Activated T-cell treated with anti-CD3 and anti-CD28 coated beads for 48 hours (primary cell): ENCODE measurements around the gene SLC6A17.
A peak's percentile ranks its signal among the peaks of the same experiment; 100 is the strongest.

Source experiments
- DNase-seq: peaks from one replicate; pipeline ENCODE4 v3.0.0-alpha.2; 2020; ENCODE audit warnings: low read depth

Gene SLC6A17

DNA sequence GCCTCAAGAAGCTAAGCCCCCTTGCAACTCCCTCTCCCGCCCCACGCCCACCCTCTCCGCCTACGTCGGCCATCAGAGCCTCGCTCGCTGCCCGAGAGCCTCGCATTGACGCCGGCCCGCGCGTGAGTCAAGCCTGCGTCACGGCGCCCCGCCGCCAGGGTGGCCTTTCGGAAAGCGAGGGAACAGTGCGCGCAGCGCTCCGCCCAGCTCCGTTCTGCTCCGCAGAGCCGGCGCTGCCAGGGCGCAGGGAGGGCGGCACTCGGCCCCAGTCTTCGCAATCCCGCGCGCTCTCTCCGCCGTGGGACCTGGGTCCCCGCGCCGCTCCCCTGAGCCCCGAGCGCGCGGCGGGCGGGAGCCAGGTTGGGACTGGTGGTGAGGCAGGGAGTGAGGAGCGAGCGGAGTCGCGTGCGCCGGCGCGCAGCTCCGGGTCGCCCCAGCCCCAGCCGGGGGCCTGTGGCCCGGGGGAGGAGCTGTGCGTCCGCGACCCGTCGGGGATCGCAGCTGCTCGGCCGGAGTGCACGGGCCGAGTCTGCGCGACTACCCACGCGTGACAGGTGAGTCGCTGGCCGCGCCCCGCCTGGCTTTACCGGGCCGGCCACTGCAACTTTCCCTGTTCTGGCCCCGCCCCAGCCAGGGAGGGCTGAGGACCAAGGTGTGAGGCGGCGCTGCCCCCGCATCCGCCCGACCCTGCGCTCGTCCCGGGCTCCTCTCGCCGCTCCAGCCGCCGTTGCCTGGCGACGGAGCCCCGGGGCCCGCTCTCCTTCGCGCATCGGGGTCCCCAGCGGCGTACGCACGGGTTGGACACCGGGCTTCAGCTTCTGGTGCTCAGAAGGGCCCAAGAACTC lies at the start of gene SLC6A17:
TSS of gene SLC6A17 (plus strand) at position 165 of the 845 bp plus-strand sequence. CDS start 16,436 bp downstream, outside the sequence.
- peak; percentile 67 for DNase-seq

DNA sequence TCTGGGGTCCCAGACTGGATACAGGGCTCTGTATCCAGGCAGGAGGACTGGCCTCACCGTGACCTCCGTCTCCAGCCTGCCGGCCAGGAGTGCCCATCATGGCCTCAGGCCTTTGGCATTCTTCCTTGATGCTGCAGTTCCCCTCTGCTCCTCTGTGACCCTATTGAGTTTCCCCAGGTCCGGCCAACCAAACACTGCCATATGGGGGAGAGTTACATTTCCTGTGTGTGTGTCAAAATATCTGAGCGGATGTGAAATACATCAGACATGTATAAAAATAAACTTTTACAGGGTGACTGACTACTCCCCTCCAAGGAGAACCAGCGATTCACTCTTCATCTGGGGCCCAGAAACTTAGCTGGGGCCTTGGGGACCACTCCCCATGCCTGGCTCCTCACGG lies 48.2 kb upstream of the SLC6A17 start:
- DNase-seq = no peak

DNA sequence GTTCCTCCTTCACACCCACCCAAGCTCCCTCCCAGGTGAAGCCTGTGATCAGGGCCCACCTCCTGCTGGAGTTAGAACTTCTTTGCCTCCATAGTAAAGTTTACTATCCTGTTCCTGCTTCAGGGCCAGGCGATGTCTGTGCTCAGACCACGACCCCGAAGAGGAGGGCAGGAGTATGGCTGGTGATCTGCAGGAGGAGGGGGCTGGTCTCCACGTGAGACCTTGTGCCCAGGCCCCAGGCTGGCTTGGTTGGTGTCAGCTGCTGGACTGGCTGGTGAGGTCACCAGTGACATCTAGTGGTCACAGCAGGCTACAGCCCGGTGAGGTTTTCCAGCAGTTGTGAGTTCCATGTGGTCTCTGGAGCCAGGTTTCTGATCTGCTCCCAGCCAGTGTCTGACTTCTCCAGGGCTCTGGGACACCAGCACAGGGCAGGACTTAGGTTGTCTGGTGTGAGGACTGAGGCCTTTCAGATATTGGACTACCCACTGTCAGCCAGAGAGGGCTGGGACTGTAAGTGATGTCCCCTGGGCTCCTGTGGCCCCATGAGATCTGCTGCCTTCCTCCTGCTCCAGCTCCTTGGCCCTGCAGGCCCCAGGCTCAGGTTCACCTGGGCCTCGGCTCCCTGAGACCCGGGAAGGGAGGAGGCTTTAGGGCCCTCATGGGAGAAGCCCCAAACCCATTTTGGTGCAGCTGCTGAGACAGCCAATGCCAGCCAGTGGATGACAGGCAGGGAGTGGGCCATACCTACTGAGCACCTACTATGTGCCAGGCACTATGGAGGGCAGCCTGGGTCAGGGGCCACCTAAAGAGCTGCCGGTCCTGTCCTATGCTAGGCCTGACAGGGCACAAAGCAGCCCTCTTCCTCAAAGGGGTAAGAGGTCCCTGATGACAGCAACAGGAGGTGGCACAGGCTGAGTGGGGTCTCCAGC lies 44.0 kb upstream of the SLC6A17 start:
- DNase-seq = peak; percentile 48

DNA sequence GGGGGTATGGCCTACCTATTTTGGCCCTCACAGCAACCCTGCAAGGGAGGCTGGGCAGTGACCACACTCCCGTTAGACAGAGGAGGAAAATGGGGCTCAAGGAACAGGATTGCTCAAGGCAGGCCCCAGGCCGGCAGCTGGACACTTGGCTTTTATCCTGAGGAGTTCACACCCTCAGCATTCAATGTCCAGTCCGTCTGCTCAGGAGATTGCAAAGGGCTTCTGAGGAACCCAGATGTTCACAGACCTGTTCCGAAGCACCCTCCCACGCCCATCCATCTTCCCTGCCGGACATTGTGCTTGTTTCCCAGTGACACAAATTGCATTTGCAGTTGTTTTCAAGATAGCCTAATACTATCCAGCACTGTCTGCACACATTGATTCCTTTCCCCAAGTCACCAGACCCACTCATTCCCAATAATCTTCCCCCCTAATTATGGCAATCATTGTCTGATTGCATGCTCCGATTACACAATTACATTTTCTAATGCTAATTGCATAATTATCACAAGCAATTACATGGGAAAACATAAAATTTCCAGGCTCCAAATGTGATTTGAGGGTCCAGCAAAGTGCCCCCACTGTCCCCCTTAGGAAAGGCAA lies 42.3 kb upstream of the SLC6A17 start:
- no peak for DNase-seq

DNA sequence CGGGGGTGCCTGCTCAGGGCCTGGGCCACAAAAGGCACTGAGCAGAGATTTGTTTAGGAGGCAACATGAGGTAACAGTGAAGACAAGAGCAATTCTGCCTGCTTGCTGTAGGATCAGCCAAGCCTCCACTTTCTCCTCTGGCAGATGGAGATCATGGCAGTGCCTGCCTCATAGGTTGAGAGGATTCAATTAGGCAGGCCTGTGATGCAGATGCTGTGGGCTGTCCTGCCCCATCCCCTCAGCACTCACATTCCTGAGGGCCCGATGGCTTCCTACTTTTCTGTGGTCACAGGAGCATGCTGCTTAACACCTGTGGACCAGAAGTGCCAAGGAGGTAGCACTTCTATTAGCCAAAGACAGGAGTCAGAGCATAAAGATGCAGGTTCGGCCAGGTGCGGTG lies 39.2 kb upstream of the SLC6A17 start:
- DNase-seq = no peak

DNA sequence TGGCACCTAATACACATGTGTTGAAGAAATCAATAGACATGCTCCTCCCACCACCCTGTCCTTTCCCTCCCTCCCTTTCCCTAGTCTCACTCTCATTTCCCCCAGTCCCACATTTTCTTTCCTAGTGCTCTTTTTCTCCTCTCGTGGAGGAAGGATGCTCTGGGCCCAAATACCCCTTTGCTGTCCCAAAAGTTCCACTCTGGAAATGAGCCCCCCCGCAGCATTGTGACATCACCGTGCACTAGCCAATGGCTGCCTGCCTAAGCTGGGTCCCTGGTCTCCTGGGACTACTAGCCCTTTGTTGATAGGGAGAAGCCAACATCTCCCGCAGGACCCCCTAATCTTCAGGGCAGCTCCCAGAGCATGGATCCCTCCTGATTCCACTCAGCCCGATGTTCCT lies 38.2 kb upstream of the SLC6A17 start, which contains the start of gene UBL4B:
TSS of gene UBL4B (plus strand) at position 301 of the 400 bp plus-strand sequence. CDS start at position 393, 92 bp downstream.
- DNase-seq = no peak

DNA sequence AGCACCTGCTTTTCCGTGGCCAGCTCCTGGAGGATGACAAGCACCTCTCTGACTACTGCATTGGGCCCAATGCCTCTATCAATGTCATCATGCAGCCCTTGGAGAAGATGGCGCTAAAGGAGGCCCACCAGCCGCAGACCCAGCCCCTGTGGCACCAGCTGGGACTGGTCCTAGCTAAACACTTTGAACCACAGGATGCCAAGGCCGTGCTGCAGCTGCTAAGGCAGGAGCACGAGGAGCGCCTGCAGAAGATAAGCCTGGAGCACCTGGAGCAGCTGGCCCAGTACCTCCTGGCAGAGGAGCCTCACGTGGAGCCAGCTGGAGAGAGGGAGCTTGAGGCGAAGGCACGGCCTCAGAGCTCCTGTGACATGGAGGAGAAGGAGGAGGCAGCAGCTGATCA lies 37.6 kb upstream of the SLC6A17 start:
- DNase-seq = no peak

DNA sequence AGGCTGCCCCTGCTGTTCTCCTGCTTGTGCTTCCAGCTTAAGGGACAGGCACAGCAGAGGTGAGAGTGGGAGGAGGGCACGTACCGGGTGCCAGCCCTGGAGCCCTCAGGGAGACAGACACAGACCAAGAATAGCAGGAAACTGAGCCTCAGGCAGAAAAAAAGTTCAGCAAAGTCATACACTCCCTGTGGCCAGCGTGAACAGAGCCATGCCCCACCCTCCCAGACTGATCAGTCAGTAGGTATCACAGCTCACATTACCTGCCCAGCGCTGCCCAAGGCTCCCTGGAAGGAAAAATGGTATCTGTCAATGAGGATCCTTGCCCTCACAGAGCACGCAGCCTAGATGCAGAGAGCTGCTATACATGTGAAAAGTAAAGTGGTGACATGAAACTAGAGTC lies 36.7 kb upstream of the SLC6A17 start:
- DNase-seq = no peak

DNA sequence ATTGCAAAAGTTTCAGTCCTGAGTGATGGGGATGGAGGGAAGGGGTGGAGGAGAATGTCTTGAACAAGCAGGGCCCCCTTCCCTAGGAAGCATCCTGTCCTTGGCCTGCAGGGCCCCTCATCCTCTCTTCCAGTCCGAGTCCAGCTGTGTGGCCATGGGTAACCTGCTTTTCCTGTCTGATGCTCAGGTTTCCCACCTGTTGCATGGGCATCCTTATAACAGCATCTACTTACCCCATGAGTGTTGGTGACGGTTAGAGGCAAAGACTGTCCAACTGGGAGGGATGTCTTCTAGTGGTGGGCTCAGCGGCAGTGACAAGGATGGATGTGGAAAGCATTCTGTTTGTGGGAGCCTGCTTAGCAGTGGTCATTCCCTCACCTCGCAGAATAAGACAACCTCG lies 36.1 kb upstream of the SLC6A17 start:
- DNase-seq = no peak

DNA sequence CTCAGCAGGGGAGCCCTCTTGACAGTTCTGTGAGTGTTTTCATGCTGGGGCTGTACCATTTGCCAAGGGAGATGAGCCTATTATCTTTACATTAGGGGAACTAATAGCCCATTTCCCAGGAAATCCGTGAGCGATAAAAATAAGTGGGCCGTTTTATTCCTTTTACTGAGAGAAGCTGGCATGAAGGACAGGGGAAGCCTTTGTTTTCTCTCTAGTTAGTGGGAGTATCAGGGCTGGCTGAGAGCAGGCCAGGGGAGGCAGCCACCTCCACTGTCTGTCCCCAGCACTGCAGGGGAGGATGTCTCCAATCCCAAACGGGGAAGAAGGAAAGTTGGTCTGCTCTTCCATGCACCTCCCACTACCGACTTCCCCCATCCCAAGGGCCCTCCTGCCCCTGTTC lies 35.5 kb upstream of the SLC6A17 start:
- no peak for DNase-seq

DNA sequence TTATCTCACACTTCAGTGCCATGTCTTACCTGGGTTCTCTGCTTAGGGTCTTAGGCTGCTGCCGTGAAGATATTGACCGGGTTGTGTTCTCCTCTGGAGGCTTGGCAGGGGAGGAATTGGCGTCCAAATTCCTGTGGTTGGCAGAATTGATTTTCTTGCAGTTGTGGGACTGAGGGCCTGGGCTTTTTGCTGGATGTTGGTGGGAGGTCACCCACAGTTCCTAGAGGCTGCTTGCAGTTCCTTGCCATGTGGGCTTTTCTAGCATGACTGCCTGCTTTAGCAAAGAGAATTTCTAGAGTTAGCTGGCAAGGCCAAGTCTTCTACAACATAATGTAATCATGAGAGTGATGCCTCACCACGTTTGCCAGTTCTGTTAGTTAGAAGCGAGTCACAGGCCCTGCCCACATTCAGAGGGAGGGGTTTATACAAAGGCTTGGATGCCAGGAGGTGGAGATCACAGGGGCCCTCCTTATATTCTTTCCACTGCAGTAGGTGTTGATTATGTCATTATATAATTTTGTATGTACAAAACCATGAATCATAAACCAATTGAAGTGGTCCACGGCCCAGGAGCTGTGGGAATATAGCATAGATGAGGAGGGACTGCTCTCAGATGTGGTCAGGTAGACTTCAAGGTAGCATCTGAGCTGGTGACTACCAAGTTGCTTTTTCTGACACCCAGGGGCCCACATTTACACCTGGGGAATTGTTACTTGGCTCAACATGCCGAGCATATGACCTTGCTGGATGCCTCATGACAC lies 31.5 kb upstream of the SLC6A17 start:
- peak; percentile 16 for DNase-seq

DNA sequence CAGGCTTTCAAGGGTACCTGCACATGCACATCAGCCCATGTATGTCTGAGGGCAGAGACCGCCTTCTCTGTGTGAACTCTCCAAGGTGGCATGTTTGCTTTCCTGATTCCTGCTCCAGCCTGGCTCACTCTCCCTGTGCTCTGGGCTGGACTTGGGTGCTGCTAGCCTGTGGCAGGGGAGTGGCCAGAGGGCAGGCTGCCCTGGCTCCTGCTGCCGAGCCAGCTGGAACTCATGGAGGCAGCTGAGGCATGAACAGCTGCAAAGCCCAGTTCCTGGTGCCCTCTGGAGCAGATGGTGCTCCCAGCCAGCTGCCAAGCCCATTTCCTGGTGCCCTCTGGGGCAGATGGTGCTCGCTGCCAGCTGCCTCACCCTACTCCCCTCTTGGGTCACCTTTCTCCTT lies 30.5 kb upstream of the SLC6A17 start:
- no peak for DNase-seq

DNA sequence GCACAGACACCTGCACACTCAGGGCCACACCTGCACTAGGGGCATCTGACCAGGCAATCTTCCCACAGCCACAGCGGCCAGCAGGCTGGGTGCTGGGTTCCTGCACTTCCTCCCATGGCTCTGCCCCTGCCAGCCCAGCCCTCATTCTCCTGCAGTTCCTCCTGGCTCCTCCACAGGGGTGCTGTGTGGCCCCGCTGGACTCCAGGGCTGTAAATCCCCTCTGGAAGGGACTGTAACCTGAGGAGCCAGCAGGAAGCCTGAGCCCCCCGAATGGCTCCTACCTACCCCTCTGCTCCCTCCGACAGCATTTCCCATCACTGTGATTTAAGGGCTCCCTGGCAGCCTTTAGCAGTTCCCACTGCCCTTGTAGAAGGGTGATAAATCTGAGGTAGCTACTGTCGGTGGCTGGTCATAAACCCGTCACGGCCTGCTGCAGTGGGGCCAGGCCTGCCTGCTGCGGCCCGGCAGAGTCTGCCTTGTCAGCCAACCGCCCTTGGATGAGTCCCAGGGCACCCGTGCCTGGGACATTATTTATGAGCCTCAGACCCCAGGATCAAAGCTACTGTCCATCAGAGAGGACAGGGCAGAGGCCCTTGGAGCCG lies 29.2 kb upstream of the SLC6A17 start:
- DNase-seq = no peak

DNA sequence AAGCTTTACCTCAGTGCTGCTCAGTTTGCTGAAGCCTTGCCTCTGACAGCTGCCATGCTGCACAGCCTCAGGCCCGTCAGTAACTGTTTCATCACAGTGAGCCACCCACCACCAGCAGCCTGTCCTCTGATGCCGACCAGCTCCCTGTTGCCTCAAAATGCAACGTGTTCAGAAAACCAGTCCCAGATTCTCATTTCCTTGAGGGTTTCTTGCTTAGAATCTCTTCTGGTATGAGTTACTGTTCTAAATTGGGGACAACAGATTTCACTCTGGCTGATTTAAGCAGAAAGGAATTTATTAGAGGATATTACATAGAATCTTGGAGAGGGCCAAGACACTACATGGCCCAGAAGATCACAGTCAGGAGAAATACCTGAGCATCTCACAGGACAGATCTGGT lies 27.1 kb upstream of the SLC6A17 start:
- DNase-seq = no peak

DNA sequence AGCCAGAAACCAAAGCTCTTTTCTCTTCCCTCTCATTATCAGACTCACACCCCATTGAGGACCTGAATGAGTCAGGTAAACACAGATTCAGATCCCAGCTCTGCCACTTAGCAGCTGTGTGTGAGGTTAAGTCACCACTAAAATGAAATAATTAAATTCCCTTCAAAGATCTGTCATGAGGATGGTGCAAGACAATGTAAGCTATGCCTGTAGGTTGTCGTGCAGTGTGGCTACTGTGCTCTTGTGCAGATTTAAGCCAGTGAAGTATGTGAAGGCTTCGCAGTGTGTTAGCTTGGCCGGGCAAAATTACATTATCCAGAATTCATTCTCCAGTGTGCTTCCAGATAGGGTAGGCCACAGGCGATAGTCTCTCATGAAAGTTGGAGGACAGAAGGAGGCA lies 24.5 kb upstream of the SLC6A17 start:
- no peak for DNase-seq

DNA sequence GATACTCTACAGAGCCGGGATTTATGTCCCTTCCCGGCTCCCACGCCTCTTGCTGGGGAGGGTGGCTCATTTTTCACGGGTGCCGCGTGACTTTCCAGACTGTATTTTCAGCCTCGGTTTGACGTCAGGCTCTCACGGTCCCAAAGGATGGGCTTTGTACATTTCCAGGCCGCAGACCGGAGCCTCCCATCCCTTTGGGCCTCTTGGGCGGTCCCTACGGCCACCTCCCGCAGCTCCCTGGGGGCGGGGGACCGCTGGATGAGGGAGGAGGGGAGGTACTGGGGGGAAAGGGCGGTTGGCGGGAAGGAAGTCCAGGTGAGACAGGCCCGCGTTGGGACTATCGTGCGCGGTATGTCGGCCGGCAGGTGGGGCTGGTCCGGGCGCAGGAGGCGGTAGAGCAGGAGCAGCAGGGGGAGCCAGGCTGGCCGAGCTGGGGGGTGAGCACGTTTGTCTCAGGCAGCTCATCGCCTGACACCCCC lies 20.1 kb upstream of the SLC6A17 start:
- no peak for DNase-seq

DNA sequence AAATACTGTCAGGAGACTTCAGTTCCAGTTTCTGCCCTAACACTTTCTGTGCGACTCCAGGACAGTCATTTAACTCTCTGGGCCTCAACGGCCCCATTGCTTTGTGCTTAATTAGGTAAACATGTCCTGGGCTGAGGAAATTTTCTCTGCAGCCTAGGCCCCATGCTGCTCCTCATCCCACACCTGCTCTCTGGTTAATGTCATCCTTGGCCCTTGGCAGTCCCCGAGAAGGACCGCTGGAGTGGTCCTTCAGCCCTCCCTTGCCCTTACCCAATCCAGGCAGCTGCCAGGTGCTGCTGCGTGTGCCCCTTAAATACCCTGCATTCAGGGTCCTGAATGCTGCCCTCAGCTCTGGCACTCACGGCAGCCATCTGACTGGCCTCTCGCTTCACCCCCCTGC lies 19.3 kb upstream of the SLC6A17 start:
- DNase-seq = no peak

DNA sequence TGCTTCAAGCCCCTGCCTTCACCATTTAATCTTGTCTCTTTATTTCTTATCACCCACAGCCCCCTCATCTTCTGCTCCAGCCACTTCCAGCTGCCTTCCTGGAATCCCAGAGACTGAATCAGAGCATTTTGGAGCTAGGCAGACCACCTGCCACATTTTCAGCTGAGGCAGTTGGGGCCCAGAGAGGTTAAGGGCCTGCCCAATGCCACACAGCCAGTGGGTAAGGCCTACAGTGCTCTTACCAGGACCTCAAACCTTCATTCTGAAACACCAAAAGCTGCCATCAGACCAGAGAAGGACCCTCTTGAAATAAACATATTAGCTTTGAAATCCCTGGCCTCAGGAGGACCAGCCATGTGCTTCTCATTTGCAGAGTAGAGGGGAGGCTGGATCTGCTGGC lies 17.6 kb upstream of the SLC6A17 start:
- no peak for DNase-seq

DNA sequence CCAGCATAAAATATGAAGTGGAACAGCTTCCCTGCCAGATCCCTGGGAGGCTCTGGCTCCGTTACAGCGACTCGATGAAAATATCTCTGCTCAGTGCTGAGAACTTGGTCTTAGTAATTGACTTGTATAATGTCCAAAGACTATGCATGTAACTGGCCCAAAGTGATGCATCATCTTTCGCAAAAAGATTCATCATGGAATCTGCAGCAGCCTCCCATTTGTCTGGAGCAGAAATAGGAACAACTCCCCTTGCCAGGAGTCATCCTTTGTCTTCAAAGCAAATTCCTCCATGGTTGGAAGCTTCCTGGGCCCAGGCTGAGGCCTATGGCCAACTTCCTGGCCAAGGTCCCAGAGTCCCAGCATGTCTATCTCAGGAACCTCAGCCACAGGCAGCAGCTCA lies 16.9 kb upstream of the SLC6A17 start:
- no peak for DNase-seq

DNA sequence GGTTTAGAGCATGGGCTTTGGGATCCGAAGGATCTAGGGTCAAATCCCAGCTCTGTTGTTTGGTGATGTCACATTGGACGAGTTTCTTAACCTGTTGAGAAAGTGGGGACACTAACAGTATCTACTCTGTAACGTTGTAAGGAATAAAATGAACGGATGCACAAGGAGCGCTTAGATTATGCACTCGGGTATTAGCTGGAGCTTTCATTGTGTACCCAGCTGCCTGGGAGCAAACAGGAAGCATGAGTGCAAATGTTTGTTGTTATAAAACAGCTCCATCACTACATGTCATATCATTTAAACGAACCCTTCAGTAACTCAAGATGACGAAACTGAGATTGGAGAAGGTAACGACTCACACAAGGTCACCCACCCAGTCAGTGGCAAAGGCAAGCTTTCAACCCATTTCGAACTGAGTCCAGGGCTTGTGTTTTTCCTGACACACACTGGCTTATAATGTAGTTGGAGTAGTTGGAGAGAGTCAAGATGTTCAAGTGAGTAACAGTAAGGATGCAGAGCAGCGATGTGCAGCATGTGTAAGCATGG lies 16.2 kb upstream of the SLC6A17 start:
- DNase-seq = no peak

DNA sequence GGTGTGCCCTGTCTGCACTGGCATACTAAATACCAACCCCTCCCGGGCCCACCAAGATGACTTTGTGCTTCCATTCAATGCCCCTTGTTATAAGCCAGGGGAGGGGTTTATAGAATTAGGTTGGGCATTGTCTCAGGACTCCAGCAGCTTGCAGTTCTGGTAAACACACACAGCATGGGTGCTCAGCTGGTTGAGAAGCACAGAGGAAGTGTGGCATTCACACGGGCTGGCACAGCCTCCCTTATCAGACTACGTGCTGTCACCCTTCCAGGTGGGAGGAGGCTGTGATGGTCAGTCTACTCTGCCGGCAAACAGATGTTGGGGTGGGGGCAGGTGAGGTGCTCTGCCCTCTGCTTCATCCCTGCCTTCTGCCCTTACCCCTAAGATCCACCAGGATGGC lies 15.0 kb upstream of the SLC6A17 start:
- DNase-seq = no peak
